Measurements from ENCODE around the gene ABTB2. TPM values are rescaled to one million over a fixed set of nuclear protein-coding genes. Genes with fewer than 3 reads are reported as not detected.
"Not testable (repeated sequence)": the region's sequence is repeated elsewhere in the genome, so short reads cannot be mapped to it uniquely, and the experiment has no call there.

The ABTB2 gene
- polyA plus RNA-seq, 1 of the 3 experiments (the other 2 are of a cell fraction), result 7.8 TPM

DNA sequence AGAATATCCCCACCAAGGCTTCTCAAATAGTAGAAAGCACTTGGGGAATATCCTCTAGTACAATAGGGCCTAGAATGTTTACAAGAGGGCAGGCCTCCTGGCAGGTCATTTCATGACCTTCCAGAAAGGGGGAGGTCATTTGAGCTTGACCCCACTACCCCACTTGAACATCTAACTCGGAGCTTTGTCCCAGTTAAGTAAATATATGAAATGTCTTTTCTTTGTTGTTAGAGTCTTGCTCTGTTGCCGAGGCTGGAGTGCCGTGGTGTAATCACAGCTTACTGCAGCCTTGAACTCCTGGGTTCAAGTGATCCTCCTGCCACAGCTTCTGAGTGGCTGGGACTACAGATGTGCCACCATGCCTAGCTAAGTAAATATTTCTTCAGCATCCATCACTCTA lies 108.4 kb downstream of the ABTB2 start (continued):
- TF ChIP-seq, protein P1, sequence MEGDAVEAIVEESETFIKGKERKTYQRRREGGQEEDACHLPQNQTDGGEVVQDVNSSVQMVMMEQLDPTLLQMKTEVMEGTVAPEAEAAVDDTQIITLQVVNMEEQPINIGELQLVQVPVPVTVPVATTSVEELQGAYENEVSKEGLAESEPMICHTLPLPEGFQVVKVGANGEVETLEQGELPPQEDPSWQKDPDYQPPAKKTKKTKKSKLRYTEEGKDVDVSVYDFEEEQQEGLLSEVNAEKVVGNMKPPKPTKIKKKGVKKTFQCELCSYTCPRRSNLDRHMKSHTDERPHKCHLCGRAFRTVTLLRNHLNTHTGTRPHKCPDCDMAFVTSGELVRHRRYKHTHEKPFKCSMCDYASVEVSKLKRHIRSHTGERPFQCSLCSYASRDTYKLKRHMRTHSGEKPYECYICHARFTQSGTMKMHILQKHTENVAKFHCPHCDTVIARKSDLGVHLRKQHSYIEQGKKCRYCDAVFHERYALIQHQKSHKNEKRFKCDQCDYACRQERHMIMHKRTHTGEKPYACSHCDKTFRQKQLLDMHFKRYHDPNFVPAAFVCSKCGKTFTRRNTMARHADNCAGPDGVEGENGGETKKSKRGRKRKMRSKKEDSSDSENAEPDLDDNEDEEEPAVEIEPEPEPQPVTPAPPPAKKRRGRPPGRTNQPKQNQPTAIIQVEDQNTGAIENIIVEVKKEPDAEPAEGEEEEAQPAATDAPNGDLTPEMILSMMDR (IDR thresholded peaks at IDR 0.05), result no peak
- no peak for TF ChIP-seq MXI1 (IDR thresholded peaks at IDR 0.05; ENCODE audit: low read depth, low read length)

DNA sequence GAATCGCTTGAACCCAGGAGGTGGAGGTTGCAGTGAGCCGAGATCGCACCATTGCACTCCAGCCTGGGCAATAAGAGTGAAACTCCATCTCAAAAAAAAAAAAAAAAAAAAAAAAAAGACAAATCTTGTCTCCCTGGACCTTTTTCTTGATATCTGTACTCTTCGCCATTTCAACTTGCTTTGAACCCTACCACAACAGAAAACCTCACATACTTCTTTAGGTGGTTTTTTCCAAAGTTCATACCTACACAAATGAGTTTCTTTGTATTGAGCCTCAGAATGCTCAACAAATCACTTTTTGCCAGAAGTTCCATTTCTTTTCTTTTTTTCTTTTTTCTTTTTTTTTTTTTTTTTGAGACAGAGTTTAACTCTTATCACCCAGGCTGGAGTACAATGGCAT lies 111.3 kb downstream of the ABTB2 start:
- H3K27ac ChIP-seq (ENCODE audit: low read depth in 2 of 2, low read length in 1 of 2); H3K27me3 ChIP-seq (ENCODE audit: insufficient read depth); H3K4me3 ChIP-seq (ENCODE audit: low read depth in 2 of 2, low read length in 1 of 2); POLR2A ChIA-PET; H3K9ac ChIP-seq; H3K36me3 ChIP-seq (replicated peaks in 1 of 2; ENCODE audit: control insufficient read depth in 1 of 2, insufficient read depth in 2 of 2, low read length in 1 of 2); H4K20me1 ChIP-seq (ENCODE audit: insufficient read depth); H3K9me3 ChIP-seq; H3K79me2 ChIP-seq (ENCODE audit: insufficient read depth); H3K9me2 ChIP-seq; H3K4me2 ChIP-seq; H2AFZ ChIP-seq (ENCODE audit: low read depth); CTCF ChIA-PET; DNase-seq: not testable (repeated sequence)
- 90% methylated on average over 4 of the region's 4 CpGs for WGBS (ENCODE audit: low lambda C conversion rate)
- Histone ChIP-seq H3K4me1 (ENCODE audit: control insufficient read depth in 1 of 2, insufficient read depth in 2 of 2, low read depth in 1 of 2, low read length in 1 of 2) (peaks cover 23 to 26% of the 10 kb centered on the region in 2 experiments; a peak in 2 of 4 replicates), H3F3A (replicated peaks; ENCODE audit: insufficient read depth) (peaks cover 12% of the 10 kb centered on the region)

DNA sequence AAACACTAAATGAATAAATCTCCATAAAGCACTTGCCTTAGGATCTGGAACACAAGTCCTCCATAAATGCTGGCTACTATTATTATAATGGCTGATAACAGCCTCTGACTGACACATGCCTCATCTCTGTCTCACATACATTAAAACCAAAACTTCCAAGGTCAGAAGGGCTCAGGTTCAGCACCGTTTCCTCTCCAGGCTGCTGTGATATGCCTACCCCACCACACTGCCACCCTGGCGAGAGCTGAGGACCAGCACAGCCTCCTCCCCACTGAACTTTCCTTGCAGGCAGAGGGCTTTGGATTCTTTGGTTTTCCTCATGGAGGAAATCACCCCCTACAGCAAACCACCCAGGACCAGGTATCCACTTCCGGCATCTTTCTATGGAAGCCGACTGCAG lies 112.8 kb downstream of the ABTB2 start:
- Histone ChIP-seq H3K27me3 (ENCODE audit: insufficient read depth) (no peaks in the 10 kb centered on the region), H4K20me1 (ENCODE audit: insufficient read depth) (no peaks in the 10 kb centered on the region), H3K9me3 (no peaks in the 10 kb centered on the region), H3K4me1 (ENCODE audit: control insufficient read depth in 1 of 2, insufficient read depth in 2 of 2, low read depth in 1 of 2, low read length in 1 of 2) (peaks cover 16 to 17% of the 10 kb centered on the region in 2 experiments; a peak in 2 of 4 replicates), H3K36me3 (replicated peaks in 1 of 2; ENCODE audit: control insufficient read depth in 1 of 2, insufficient read depth in 2 of 2, low read length in 1 of 2) (no peaks in the 10 kb centered on the region), H3K4me2 (no peak overlapping the region), H3K27ac (ENCODE audit: low read depth in 2 of 2, low read length in 1 of 2) (no peak overlapping the region; a peak in 1 of 4 replicates), H3K9ac (no peak overlapping the region), H3K9me2 (no peaks in the 10 kb centered on the region), H3K4me3 (ENCODE audit: low read depth in 2 of 2, low read length in 1 of 2) (no peak overlapping the region), H2AFZ (ENCODE audit: low read depth) (no peak overlapping the region), H3F3A (replicated peaks; ENCODE audit: insufficient read depth) (no peaks in the 10 kb centered on the region), H3K79me2 (ENCODE audit: insufficient read depth) (no peaks in the 10 kb centered on the region)
- POLR2A ChIA-PET, result no interaction called here
- TF ChIP-seq, protein P2, sequence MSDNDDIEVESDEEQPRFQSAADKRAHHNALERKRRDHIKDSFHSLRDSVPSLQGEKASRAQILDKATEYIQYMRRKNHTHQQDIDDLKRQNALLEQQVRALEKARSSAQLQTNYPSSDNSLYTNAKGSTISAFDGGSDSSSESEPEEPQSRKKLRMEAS (IDR thresholded peaks at IDR 0.05; ENCODE audit: low read depth), result no peak
- TF ChIP-seq, protein P3, sequence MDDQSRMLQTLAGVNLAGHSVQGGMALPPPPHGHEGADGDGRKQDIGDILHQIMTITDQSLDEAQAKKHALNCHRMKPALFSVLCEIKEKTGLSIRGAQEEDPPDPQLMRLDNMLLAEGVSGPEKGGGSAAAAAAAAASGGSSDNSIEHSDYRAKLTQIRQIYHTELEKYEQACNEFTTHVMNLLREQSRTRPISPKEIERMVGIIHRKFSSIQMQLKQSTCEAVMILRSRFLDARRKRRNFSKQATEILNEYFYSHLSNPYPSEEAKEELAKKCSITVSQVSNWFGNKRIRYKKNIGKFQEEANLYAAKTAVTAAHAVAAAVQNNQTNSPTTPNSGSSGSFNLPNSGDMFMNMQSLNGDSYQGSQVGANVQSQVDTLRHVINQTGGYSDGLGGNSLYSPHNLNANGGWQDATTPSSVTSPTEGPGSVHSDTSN (IDR thresholded peaks at IDR 0.05), result no peak
- CTCF ChIA-PET, result interaction anchor here (1.3 to 1.5 kb wide), 2 partner anchors 71 to 418 kb away, joined by 3 to 7 read pairs; no protein-coding TSS in a partner anchor
- WGBS (ENCODE audit: low lambda C conversion rate), result 90% methylated on average over 3 of the region's 4 CpGs
- DNase-seq, result no peak

Measured in SK-N-SH (cell line).